Purkinje cell (primary cell): Measurements from ENCODE around the gene EXOSC9. TPM values are rescaled to one million over a fixed set of nuclear protein-coding genes. Genes with fewer than 3 reads are reported as not detected.

Experiments used
- polyA plus RNA-seq: library from polyadenylated mRNA; unstranded; fragments of >200 nt; fragmentation: Nextera tagmentation; gene quantifications from 2 replicates; pipeline ENCODE4 v1.2.1, GENCODE V29; 2014

EXOSC9 gene, protein sequence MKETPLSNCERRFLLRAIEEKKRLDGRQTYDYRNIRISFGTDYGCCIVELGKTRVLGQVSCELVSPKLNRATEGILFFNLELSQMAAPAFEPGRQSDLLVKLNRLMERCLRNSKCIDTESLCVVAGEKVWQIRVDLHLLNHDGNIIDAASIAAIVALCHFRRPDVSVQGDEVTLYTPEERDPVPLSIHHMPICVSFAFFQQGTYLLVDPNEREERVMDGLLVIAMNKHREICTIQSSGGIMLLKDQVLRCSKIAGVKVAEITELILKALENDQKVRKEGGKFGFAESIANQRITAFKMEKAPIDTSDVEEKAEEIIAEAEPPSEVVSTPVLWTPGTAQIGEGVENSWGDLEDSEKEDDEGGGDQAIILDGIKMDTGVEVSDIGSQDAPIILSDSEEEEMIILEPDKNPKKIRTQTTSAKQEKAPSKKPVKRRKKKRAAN
- polyA plus RNA-seq: 34.6 and 51.2 TPM in 2 replicates

DNA sequence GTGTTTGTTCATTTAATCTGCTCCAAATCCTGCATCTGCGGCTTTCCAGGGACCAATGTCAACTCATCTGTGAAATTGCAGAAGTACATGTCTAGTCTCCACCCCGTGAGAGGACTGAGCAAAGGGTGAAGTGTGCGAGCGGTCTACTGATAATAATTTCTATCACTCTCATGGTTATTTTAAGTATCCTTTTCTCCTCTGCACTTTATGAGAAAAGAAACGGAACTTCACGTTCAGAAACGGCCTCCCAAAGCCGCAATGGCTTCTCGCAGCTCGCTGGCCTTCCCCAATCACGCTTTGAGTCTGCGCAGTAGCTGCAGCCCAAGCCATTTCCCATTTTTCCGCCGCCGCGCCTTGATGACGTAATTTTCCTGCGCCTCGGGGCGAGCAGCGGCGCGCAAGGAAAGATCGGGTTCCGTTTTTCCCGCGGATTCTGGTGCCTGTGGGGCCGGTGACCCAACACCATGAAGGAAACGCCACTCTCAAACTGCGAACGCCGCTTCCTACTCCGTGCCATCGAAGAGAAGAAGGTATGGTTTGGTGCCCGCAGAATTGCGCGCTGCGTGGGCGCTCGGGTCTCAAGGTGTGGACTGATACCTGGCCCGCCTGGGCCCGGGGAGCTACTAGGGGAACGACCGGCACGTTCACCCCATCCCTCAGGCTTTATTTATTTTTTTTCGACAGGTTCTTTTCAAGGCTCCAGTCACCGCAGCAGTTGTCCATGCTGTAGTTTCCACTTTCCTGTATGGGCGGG, at the start of gene EXOSC9:
TSS of gene EXOSC9 (plus strand) at position 363 of the 754 bp plus-strand sequence. CDS start at position 465, 102 bp downstream.

DNA sequence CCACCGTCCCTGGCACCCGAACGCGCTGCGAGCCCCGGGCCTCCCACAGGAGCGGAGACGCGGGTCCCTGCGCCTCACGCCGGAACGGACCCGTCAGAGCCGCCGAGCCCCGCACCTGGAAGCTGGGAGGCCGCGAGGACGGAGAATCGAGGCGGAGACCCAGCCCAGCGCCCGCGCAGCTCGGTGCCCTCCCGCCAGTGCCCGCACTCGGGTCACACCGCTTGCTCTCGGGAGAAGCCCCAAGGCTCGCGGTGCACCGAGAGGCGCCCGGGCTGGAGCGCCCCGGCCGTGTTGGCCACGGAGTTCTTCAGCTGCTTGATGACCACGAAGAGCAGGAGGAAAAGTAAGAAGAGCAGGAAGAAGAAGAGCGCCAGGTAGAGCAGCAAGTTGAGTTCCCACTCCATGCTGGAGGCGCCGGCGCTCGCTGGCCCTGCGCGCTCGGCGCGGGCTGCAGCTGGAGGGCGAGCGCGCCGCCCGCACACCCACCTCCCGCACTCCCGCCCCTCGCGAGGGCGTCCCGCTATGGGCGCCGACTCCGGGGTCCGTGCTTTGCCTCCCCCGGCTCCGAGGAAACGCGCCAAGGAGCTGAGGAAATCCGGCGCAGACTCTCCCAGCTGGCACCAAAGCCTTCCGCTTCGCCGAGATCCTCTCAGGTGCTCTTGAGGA, 36.3 kb upstream of the EXOSC9 start, which contains the start of gene SMIM43:
TSS of gene SMIM43 (minus strand) at position 463 of the 666 bp plus-strand sequence. CDS start at position 404, 59 bp downstream.

DNA sequence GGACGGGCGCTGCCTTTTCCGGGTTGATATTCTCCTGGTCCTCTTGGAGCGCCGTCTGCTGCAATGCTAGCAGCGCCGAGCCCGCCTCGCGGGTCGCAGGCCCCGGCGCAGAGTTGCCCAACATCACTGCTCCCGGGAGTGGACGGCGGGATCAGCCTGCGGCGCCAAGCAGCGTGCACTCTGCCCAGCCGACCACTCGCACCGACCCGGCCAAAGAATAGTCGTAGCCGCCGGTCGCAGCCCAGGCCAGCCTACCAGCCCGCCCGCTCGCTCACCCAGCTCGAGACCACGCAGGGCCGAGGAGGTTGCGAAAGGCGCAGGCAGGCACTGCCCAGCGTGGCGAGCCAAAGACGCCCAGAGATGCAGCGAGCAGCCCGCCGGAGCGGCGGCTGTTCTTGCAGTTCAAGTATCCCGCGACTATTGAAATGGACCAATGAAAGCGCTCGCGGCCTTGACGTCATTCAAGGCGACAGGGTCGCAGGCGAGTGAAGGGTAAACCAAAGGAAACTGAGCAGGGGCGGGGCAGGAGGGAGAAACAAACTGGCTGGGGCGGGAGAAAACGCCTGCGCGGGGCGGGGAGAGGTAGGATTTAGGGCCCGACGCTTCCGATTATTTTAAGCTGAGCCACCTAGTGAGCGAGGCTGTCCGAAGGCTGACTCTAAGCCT, 22.5 kb downstream of the EXOSC9 start, which contains the start of gene CCNA2:
TSS of gene CCNA2 (minus strand) at position 379 of the 666 bp plus-strand sequence. CDS start at position 124, 255 bp downstream.

Other genes with a start within 250 kb of the EXOSC9 start
- gene ANXA5, start 104.3 kb upstream of the EXOSC9 start, polyA plus RNA-seq: 80.2 and 84.3 TPM in 2 replicates
- 8.8 TPM in 1 of 2 replicates, not detected in the other for gene SMIM43, start 36.2 kb upstream of the EXOSC9 start, polyA plus RNA-seq
- gene CCNA2, start 22.6 kb downstream of the EXOSC9 start, polyA plus RNA-seq: 3.2 and 4.8 TPM in 2 replicates
- 114 and 136 TPM in 2 replicates for gene BBS7, start 69.2 kb downstream of the EXOSC9 start, polyA plus RNA-seq
- gene TRPC3, start 150.7 kb downstream of the EXOSC9 start, polyA plus RNA-seq: 361 and 412 TPM in 2 replicates